Mesodermal cell (in vitro differentiated cells): Measurements from ENCODE around the gene CHD1.

ENCODE experiments used
- H3K27ac ChIP-seq: 2 replicates; pipeline ENCODE4 v1.7.0; 2013; ENCODE audit warnings: mild to moderate bottlenecking, low read depth, low read length, moderate library complexity; ENCODE audit not compliant: severe bottlenecking
- H3K36me3 ChIP-seq: 2 replicates; pipeline ENCODE4 v1.7.1; 2013; ENCODE audit warnings: mild to moderate bottlenecking, low read length, moderate library complexity; ENCODE audit not compliant: control insufficient read depth, insufficient read depth
- H3K4me1 ChIP-seq: one replicate; pipeline ENCODE4 v1.7.1; 2013; ENCODE audit warnings: mild to moderate bottlenecking, low read length; ENCODE audit not compliant: insufficient read depth, control insufficient read depth, poor library complexity, severe bottlenecking
- H3K4me3 ChIP-seq: 2 replicates; pipeline ENCODE4 v1.7.0; 2013; ENCODE audit warnings: low read length, control low read depth, mild to moderate bottlenecking; ENCODE audit not compliant: insufficient read depth, poor library complexity, severe bottlenecking; ENCODE audit errors: extremely low read depth
- H3K9me3 ChIP-seq: 2 replicates; pipeline ENCODE4 v1.7.1; 2013; ENCODE audit warnings: mild to moderate bottlenecking, low read length, moderate library complexity; ENCODE audit not compliant: control insufficient read depth
- WGBS, 2 experiments: methylation state at CpG; one replicate each; pipeline ENCODE4 v1.1.5; 2013; ENCODE audit warnings: missing lambda C conversion rate in 2 of 2; ENCODE audit not compliant: insufficient coverage in 2 of 2; 5-methylcytosine and 5-hydroxymethylcytosine counted together

The CHD1 gene

DNA sequence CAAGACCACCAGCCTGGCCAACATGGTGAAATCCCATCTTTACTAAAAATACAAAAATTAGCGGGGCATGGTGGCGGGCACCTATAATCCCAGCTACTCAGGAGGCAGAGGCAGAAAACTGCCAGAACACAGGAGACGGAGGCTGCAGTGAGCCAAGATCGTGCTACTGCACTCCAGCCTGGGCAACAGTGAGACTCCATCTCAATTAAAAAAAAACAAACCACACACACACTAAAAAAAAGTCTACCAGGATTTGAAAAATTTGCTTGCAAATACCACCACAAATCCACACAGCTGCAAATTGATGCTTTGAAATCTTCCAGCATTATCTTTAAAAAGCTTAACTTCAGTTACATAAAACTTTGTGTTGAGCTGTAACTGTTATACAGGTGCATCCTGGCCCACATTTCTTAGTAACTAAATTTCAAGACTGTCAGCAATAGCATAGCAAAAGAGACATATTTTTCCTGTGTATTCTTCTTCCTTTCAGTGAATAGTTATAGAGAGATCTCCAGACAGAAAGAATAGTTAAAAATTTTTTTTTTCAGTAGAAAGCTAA is 6.8 kb downstream of the CHD1 start:
- WGBS, 2 experiments = 79 to 96% methylated on average over 3 to 4 of the region's 4 CpGs
- peaks cover 70% of the 10 kb centered on the region for H3K36me3 ChIP-seq
- no peak overlapping the region for H3K27ac ChIP-seq
- no peaks in the 10 kb centered on the region for H3K9me3 ChIP-seq
- no peak overlapping the region for H3K4me3 ChIP-seq
- H3K4me1 ChIP-seq = peaks cover 4% of the 10 kb centered on the region

- WGBS, 2 experiments = 88 to 100% methylated on average over 1 of the region's 2 CpGs
- no peaks in the 10 kb centered on the region for H3K9me3 ChIP-seq
- no peaks in the 10 kb centered on the region for H3K4me1 ChIP-seq
- H3K4me3 ChIP-seq = no peak overlapping the region
- H3K27ac ChIP-seq = no peak overlapping the region
- H3K36me3 ChIP-seq = peaks cover 55% of the 10 kb centered on the region
Measured at GRCh38 chr5:98917433-98917832, 11.4 kb downstream of the CHD1 start.

- no CpG with 5 or more reads among the region's 2 CpGs for WGBS, 2 experiments
- peaks cover 48% of the 10 kb centered on the region for H3K36me3 ChIP-seq
- H3K9me3 ChIP-seq = no peaks in the 10 kb centered on the region
- no peak overlapping the region for H3K27ac ChIP-seq
- H3K4me1 ChIP-seq = no peaks in the 10 kb centered on the region
- H3K4me3 ChIP-seq = no peak overlapping the region
Measured at GRCh38 chr5:98916540-98916939, 12.3 kb downstream of the CHD1 start.

DNA sequence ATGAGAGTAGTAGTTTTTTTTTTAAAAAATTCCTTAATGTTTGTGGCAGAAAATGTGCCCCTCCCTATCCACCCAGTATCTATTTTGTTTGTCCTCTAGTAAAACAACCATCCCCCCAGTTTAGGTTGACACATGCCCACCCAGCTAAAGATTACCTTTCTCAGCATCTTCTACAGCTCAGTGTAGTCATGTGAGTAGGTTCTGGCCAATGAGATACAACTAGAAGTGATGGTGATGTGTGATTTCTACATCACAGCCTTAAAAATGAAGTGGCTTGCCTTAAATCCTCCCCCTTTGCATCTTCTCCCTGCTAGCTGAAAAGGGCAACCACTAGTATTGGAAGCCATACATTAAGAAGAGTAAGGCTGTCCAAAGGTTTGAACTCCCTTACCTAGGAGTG is 14.9 kb downstream of the CHD1 start:
- Histone ChIP-seq H3K9me3 (no peaks in the 10 kb centered on the region), H3K4me3 (no peak overlapping the region), H3K4me1 (no peaks in the 10 kb centered on the region), H3K36me3 (peaks cover 27% of the 10 kb centered on the region), H3K27ac (no peak overlapping the region)

DNA sequence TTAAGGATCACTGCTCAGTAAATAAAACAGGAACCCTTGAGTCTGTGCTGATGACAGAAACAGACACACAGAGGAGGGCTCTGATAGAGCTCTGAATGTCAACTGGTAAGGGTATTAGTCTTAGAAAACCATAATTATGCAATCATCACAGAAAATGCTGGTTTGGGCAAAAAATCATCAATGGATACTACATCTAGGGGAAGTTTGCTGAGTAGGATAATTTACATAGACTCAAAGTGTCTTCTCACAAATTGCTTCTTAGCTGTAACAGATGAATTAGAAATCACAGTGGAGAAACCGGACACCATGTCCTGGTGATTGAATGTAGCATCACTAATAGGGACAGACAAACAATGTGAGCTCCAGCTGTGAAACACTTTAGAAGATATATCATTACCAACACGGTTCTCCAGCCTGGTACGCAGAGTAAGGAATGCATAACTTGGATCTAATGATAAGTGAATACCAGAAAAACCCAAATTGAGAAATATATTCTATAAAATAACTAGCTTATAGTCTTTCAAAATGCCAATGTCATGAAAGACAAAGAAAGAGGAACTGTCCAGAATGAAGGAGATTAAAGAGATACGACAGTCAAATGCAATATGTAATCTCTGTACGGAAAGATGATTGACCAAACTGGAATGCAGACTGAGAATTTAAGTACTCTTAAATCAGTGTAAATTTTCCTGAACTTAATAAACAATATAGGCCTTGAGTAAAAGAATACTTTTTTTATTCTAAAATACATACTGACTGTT is 17.3 kb downstream of the CHD1 start:
- Histone ChIP-seq H3K36me3 (peaks cover 16% of the 10 kb centered on the region), H3K4me3 (no peak overlapping the region), H3K27ac (no peak overlapping the region), H3K4me1 (no peaks in the 10 kb centered on the region), H3K9me3 (no peaks in the 10 kb centered on the region)
- 77 to 83% methylated on average over 2 to 3 of the region's 5 CpGs for WGBS, 2 experiments

GRCh38 chr5:98909363-98909762 is 19.4 kb downstream of the CHD1 start:
- Histone ChIP-seq H3K27ac (no peak overlapping the region), H3K36me3 (peaks cover 16% of the 10 kb centered on the region), H3K9me3 (no peaks in the 10 kb centered on the region), H3K4me1 (no peaks in the 10 kb centered on the region), H3K4me3 (no peak overlapping the region)
- WGBS, 2 experiments = no CpG with 5 or more reads among the region's 2 CpGs

GRCh38 chr5:98907951-98908350 is 20.9 kb downstream of the CHD1 start:
- Histone ChIP-seq H3K27ac (no peak overlapping the region), H3K36me3 (peaks cover 15% of the 10 kb centered on the region), H3K4me3 (no peak overlapping the region), H3K9me3 (no peaks in the 10 kb centered on the region), H3K4me1 (no peaks in the 10 kb centered on the region)
- no CpG with 5 or more reads among the region's 1 CpG for WGBS, 2 experiments

DNA sequence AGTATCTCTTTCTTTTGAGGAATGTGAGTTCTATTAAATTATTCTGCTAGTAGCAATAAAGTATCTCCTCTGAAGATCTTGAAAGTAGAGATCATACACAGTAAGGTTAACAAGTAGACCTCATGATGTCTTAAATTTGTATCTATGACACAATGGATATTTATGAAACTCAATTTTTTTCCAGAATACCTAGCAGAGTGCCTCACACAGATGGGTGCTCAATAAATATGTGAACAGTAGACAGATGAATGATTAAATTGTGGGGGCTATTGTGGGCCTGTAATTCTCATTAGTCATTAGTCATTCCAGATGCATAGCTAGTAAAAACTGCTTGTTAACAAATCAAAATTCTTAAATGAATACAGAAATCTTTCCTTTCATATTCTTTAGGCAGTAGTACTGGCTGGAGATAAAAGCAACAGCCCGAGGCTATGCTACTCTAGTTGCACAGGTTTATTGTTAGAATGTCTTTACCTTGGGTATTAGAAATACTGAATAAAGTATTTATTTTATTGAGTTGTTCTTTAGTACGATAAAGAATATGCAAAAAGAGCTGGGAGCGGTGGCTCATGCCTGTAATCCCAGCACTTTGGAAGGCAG is 22.0 kb downstream of the CHD1 start:
- 100% methylated on average over 1 to 2 of the region's 3 CpGs for WGBS, 2 experiments
- Histone ChIP-seq H3K4me3 (no peak overlapping the region), H3K9me3 (no peaks in the 10 kb centered on the region), H3K27ac (no peak overlapping the region), H3K4me1 (no peaks in the 10 kb centered on the region), H3K36me3 (peaks cover 15% of the 10 kb centered on the region)

DNA sequence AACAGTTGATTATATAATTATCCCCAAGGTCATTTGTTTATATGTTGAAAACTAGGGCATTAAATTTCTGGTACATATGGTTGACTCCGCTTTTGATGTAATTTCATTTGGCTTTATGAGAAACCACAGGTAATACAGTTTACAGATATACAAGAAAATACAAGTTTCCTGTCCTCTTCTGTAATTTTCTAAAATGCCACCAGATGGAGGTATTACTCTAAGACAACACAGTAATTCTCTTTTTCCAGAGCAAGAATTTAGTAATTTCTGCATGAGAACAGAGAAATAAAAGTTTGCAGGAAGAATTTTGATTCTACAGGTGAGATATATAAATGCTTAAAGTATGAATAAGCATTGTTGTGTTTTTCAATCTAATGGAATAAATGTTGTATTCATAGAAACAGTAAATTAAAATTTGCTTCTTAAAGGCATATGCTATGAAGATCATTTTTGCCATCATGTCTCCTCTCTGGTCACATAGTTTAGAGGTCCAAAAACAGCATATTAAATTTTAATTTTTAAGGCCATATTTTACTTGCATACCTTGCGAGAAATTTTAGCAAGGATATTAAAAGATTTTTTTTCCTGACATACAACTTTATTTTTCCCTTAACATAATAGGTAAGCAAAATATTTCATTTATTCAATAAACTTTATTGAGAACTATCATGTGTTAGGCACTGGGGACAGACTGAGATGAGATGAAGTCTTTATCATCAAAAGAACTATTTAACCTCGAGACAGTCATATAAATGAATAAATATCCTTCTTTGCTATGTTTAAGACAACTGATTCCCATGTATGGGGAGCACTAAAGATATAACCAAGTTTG is 22.7 kb downstream of the CHD1 start:
- H3K27ac ChIP-seq = no peak overlapping the region

GRCh38 chr5:98904780-98905179 is 24.0 kb downstream of the CHD1 start:
- H3K9me3 ChIP-seq = no peaks in the 10 kb centered on the region
- H3K36me3 ChIP-seq = peaks cover 30% of the 10 kb centered on the region
- H3K4me3 ChIP-seq = no peak overlapping the region
- 90 to 100% methylated on average over 4 to 5 of the region's 6 CpGs for WGBS, 2 experiments
- H3K4me1 ChIP-seq = no peaks in the 10 kb centered on the region
- H3K27ac ChIP-seq = no peak overlapping the region

More for the DNA sequence above, 22.7 kb downstream of the CHD1 start:
- H3K4me3 ChIP-seq = no peak overlapping the region
- H3K36me3 ChIP-seq = peaks cover 17% of the 10 kb centered on the region
- no CpG with 5 or more reads among the region's 3 CpGs for WGBS, 2 experiments
- no peaks in the 10 kb centered on the region for H3K9me3 ChIP-seq
- H3K4me1 ChIP-seq = no peaks in the 10 kb centered on the region
